ENCODE results near the gene MAPK8.
"Not testable (repeated sequence)": the region's sequence is repeated elsewhere in the genome, so short reads cannot be mapped to it uniquely, and the experiment has no call there.

MAPK8 gene

GRCh38 chr10:48332166-48332870 lies 25.8 kb downstream of the MAPK8 start:
- FAIRE-seq (no peak), DNase-seq (ENCODE audit: insufficient read length, low spot score) (no peak)

- DNase-seq (ENCODE audit: insufficient read length, low spot score) (no peak), FAIRE-seq (no peak)
Measured at GRCh38 chr10:48332871-48333216, 26.4 kb downstream of the MAPK8 start.

- DNase-seq (ENCODE audit: insufficient read length, low spot score), result no peak
- no peak for FAIRE-seq
Measured at GRCh38 chr10:48333856-48334255, 27.4 kb downstream of the MAPK8 start.

GRCh38 chr10:48335788-48336187 lies 29.3 kb downstream of the MAPK8 start:
- DNase-seq (ENCODE audit: insufficient read length, low spot score), result no peak
- no peak for FAIRE-seq

GRCh38 chr10:48336978-48337599 lies 30.6 kb downstream of the MAPK8 start:
- FAIRE-seq (peak; percentile 80), DNase-seq (ENCODE audit: insufficient read length, low spot score) (no peak)

GRCh38 chr10:48340734-48341133 lies 34.3 kb downstream of the MAPK8 start:
- no peak for FAIRE-seq

GRCh38 chr10:48343106-48343505 lies 36.6 kb downstream of the MAPK8 start:
- FAIRE-seq, result peak; percentile 35
- no peak for DNase-seq (ENCODE audit: insufficient read length, low spot score)

More at GRCh38 chr10:48340734-48341133, 34.3 kb downstream of the MAPK8 start:
- no peak for DNase-seq (ENCODE audit: insufficient read length, low spot score)

- DNase-seq (ENCODE audit: insufficient read length, low spot score), result no peak
- FAIRE-seq, result no peak
Measured at GRCh38 chr10:48343921-48344598, 37.6 kb downstream of the MAPK8 start.

GRCh38 chr10:48346248-48346647 lies 39.8 kb downstream of the MAPK8 start:
- not testable (repeated sequence) for FAIRE-seq; DNase-seq (ENCODE audit: insufficient read length, low spot score)

GRCh38 chr10:48347539-48347938 lies 41.1 kb downstream of the MAPK8 start:
- not testable (repeated sequence) for DNase-seq (ENCODE audit: insufficient read length, low spot score); FAIRE-seq

- DNase-seq (ENCODE audit: insufficient read length, low spot score); FAIRE-seq: not testable (repeated sequence)
Measured at GRCh38 chr10:48347943-48348342, 41.5 kb downstream of the MAPK8 start.

GRCh38 chr10:48353246-48353645 lies 46.8 kb downstream of the MAPK8 start:
- FAIRE-seq (no peak), DNase-seq (ENCODE audit: insufficient read length, low spot score) (no peak)

GRCh38 chr10:48357631-48358030 lies 51.2 kb downstream of the MAPK8 start:
- FAIRE-seq, result no peak
- DNase-seq (ENCODE audit: insufficient read length, low spot score), result no peak

GRCh38 chr10:48358162-48358561 lies 51.7 kb downstream of the MAPK8 start:
- FAIRE-seq, result no peak
- no peak for DNase-seq (ENCODE audit: insufficient read length, low spot score)

- FAIRE-seq (peak; percentile 33), DNase-seq (ENCODE audit: insufficient read length, low spot score) (no peak)
Measured at GRCh38 chr10:48358838-48359237, 52.4 kb downstream of the MAPK8 start.

- no peak for DNase-seq (ENCODE audit: insufficient read length, low spot score)
- no peak for FAIRE-seq
Measured at GRCh38 chr10:48361176-48361575, 54.7 kb downstream of the MAPK8 start.

- DNase-seq (ENCODE audit: insufficient read length, low spot score) (no peak), FAIRE-seq (peak; percentile 93)
Measured at GRCh38 chr10:48363617-48364355, 57.3 kb downstream of the MAPK8 start.

GRCh38 chr10:48364659-48365405 lies 58.4 kb downstream of the MAPK8 start:
- DNase-seq (ENCODE audit: insufficient read length, low spot score), result no peak
- no peak for FAIRE-seq

- DNase-seq (ENCODE audit: insufficient read length, low spot score) (no peak), FAIRE-seq (peak; percentile 26)
Measured at GRCh38 chr10:48365668-48366067, 59.2 kb downstream of the MAPK8 start.

- DNase-seq (ENCODE audit: insufficient read length, low spot score) (no peak), FAIRE-seq (no peak)
Measured at GRCh38 chr10:48366261-48366660, 59.8 kb downstream of the MAPK8 start.

Data from GM19239 (cell line).